ENCODE measurements around the gene ARHGAP5. TPM values are rescaled to one million over a fixed set of nuclear protein-coding genes. Genes with fewer than 3 reads are reported as not detected.
A peak's percentile ranks its signal among the peaks of the same experiment; 100 is the strongest.

Gene ARHGAP5
- total RNA-seq, 6 donors from 2014 or later: 31.4 to 150 (median 78.3) TPM

- ATAC-seq (ENCODE audit: low FRiP score in 2 of 2): no peak
- Histone ChIP-seq H3K27me3 (no peaks in the 10 kb centered on the region), H3K27ac (no peak overlapping the region), H3K4me1 (peaks cover 0 to 4% (median 0%) of the 10 kb centered on the region in 4 donors), H3K36me3 (peaks cover 0 to 12% (median 3%) of the 10 kb centered on the region in 4 donors), H3K4me3 (no peak overlapping the region), H3K9me3 (peaks cover 0 to 14% (median 7%) of the 10 kb centered on the region in 4 donors)
- DNase-seq: no peak
- TF ChIP-seq EP300 (IDR thresholded peaks at IDR 0.05) (no peak), POLR2A (IDR thresholded peaks at IDR 0.05) (no peak), POLR2AphosphoS5 (IDR thresholded peaks at IDR 0.05) (no peak), CTCF (IDR thresholded peaks at IDR 0.05) (no peak)
- WGBS, 2 donors: 93 to 100% methylated on average over 1 of the region's 1 CpG
Observed at GRCh38 chr14:32137892-32138291, 60.8 kb downstream of the ARHGAP5 start.

- Histone ChIP-seq H3K4me1 (no peaks in the 10 kb centered on the region), H3K36me3 (peaks cover 0 to 22% (median 6%) of the 10 kb centered on the region in 4 donors), H3K4me3 (no peak overlapping the region), H3K27me3 (no peaks in the 10 kb centered on the region), H3K27ac (no peak overlapping the region), H3K9me3 (peaks cover 0 to 10% (median 5%) of the 10 kb centered on the region in 4 donors)
- DNase-seq (no peak), ATAC-seq (ENCODE audit: low FRiP score in 2 of 2) (no peak)
- WGBS, 2 donors: 91 to 100% methylated on average over 1 of the region's 1 CpG
- TF ChIP-seq CTCF (IDR thresholded peaks at IDR 0.05) (no peak), POLR2AphosphoS5 (IDR thresholded peaks at IDR 0.05) (no peak), POLR2A (IDR thresholded peaks at IDR 0.05) (no peak), EP300 (IDR thresholded peaks at IDR 0.05) (no peak)
Observed at GRCh38 chr14:32142341-32142740, 65.2 kb downstream of the ARHGAP5 start.

- no peaks in the 10 kb centered on the region for H3K4me1 ChIP-seq
- H3K27me3 ChIP-seq: no peaks in the 10 kb centered on the region
- no peak for TF ChIP-seq POLR2A (IDR thresholded peaks at IDR 0.05)
- no peak for TF ChIP-seq EP300 (IDR thresholded peaks at IDR 0.05)
- TF ChIP-seq CTCF (IDR thresholded peaks at IDR 0.05): no peak
- TF ChIP-seq POLR2AphosphoS5 (IDR thresholded peaks at IDR 0.05): no peak
- no peak for ATAC-seq (ENCODE audit: low FRiP score in 2 of 2)
- WGBS, 2 donors: 95% methylated on average over 7 of the region's 7 CpGs
- H3K27ac ChIP-seq: no peak overlapping the region
- H3K4me3 ChIP-seq: no peak overlapping the region
- peaks cover 0 to 6% (median 2%) of the 10 kb centered on the region in 4 donors for H3K9me3 ChIP-seq
- peaks cover 0 to 27% (median 11%) of the 10 kb centered on the region in 4 donors for H3K36me3 ChIP-seq
- no peak for DNase-seq
Observed at GRCh38 chr14:32142754-32143437, 65.8 kb downstream of the ARHGAP5 start.

- Histone ChIP-seq H3K4me1 (no peaks in the 10 kb centered on the region), H3K36me3 (peaks cover 12 to 82% (median 27%) of the 10 kb centered on the region in 4 donors), H3K27me3 (no peaks in the 10 kb centered on the region), H3K27ac (peak overlapping the region in 1 of 4 donors; percentile 4), H3K9me3 (no peaks in the 10 kb centered on the region), H3K4me3 (no peak overlapping the region)
- DNase-seq: no peak
- ATAC-seq (ENCODE audit: low FRiP score in 2 of 2): no peak
- TF ChIP-seq CTCF (IDR thresholded peaks at IDR 0.05) (no peak), POLR2AphosphoS5 (IDR thresholded peaks at IDR 0.05) (no peak), EP300 (IDR thresholded peaks at IDR 0.05) (no peak), POLR2A (IDR thresholded peaks at IDR 0.05) (no peak)
- WGBS, 2 donors: 63 to 74% methylated on average over 2 of the region's 2 CpGs
Observed at GRCh38 chr14:32150392-32150791, 73.3 kb downstream of the ARHGAP5 start.

GRCh38 chr14:32166029-32166428, 88.9 kb downstream of the ARHGAP5 start:
- Histone ChIP-seq H3K4me1 (no peaks in the 10 kb centered on the region), H3K4me3 (no peak overlapping the region), H3K27ac (no peak overlapping the region), H3K9me3 (no peaks in the 10 kb centered on the region), H3K36me3 (no peaks in the 10 kb centered on the region), H3K27me3 (no peaks in the 10 kb centered on the region)
- 86 to 91% methylated on average over 2 of the region's 2 CpGs for WGBS, 2 donors
- ATAC-seq (ENCODE audit: low FRiP score in 2 of 2) (no peak), DNase-seq (no peak)
- TF ChIP-seq CTCF (IDR thresholded peaks at IDR 0.05) (no peak), POLR2A (IDR thresholded peaks at IDR 0.05) (no peak), POLR2AphosphoS5 (IDR thresholded peaks at IDR 0.05) (no peak), EP300 (IDR thresholded peaks at IDR 0.05) (no peak)
